NCI-H460 (cell line): ENCODE measurements around the gene DAP. TPM values are rescaled to one million over a fixed set of nuclear protein-coding genes. Genes with fewer than 3 reads are reported as not detected.
"Not testable (repeated sequence)": the region's sequence is repeated elsewhere in the genome, so short reads cannot be mapped to it uniquely, and the experiment has no call there.

ENCODE experiments used
- DNase-seq: peaks from one replicate; pipeline ENCODE4 v3.0.0-alpha.2; 2016; ENCODE audit warnings: low read depth; ENCODE audit errors: extremely low read depth
- total RNA-seq: library from RNA; depleted of rRNA; stranded (reverse); fragments of >200 nt; shearing (Covaris generic); gene quantifications from 2 replicates; pipeline ENCODE4 v1.2.3, GENCODE V29; 2014

DAP gene
- total RNA-seq, 1 experiment from 2014 or later, result 10.8 TPM

GRCh38 chr5:10675177-10675700 is 85.8 kb downstream of the DAP start:
- DNase-seq, result no peak

GRCh38 chr5:10674582-10674981 is 86.5 kb downstream of the DAP start:
- no peak for DNase-seq

GRCh38 chr5:10674096-10674495 is 86.9 kb downstream of the DAP start:
- DNase-seq, result no peak

GRCh38 chr5:10673407-10673806 is 87.6 kb downstream of the DAP start:
- no peak for DNase-seq

GRCh38 chr5:10673017-10673389 is 88.0 kb downstream of the DAP start:
- no peak for DNase-seq

- DNase-seq, result no peak
Observed at GRCh38 chr5:10672146-10673016, 88.7 kb downstream of the DAP start.

GRCh38 chr5:10671041-10672008 is 89.7 kb downstream of the DAP start:
- DNase-seq, result no peak

- DNase-seq, result no peak
Observed at GRCh38 chr5:10669983-10670382, 91.1 kb downstream of the DAP start.

- no peak for DNase-seq
Observed at GRCh38 chr5:10668697-10669096, 92.3 kb downstream of the DAP start.

- DNase-seq, result no peak
Observed at GRCh38 chr5:10667431-10668057, 93.5 kb downstream of the DAP start.

GRCh38 chr5:10666531-10667299 is 94.3 kb downstream of the DAP start:
- DNase-seq, result no peak

- no peak for DNase-seq
Observed at GRCh38 chr5:10665799-10666198, 95.2 kb downstream of the DAP start.

- DNase-seq, result not testable (repeated sequence)
Observed at GRCh38 chr5:10664180-10664769, 96.8 kb downstream of the DAP start.

GRCh38 chr5:10663489-10664179 is 97.4 kb downstream of the DAP start:
- no peak for DNase-seq

GRCh38 chr5:10662661-10663488 is 98.2 kb downstream of the DAP start:
- DNase-seq, result no peak

GRCh38 chr5:10662083-10662482 is 99.0 kb downstream of the DAP start:
- no peak for DNase-seq

GRCh38 chr5:10661401-10661800 is 99.6 kb downstream of the DAP start:
- DNase-seq, result no peak

GRCh38 chr5:10660720-10661387 is 100.2 kb downstream of the DAP start:
- no peak for DNase-seq
